Endothelial cell of umbilical vein (primary cell): ENCODE data around the gene RASSF3. TPM values are rescaled to one million over a fixed set of nuclear protein-coding genes. Genes with fewer than 3 reads are reported as not detected.

Experiments
- BruUV-seq: library from RNA; stranded (reverse); fragments of 400-500 nt; replicated peaks from 2 replicates; lab custom pipeline; 2021; lab: Mats Ljungman, UMichigan
- CTCF ChIA-PET: fragments of 300-600, 350-600 bp; sonication (Branson Sonifier 250); formaldehyde crosslinking; loops from one replicate; lab custom pipeline; 2021; ENCODE audit warnings: antibody characterized with exemption, inconsistent platforms; lab: Charles Lee
- POLR2A ChIA-PET: fragments of 300-600, 350-600 bp; sonication (Branson Sonifier 250); formaldehyde crosslinking; loops from one replicate; lab custom pipeline; 2021; ENCODE audit warnings: antibody characterized with exemption, inconsistent platforms; lab: Charles Lee
- DNase-seq: peaks from one replicate; pipeline ENCODE4 v3.0.0-alpha.2; 2011; ENCODE audit warnings: low read depth, low spot score
- FAIRE-seq: peaks from 2 replicates; lab custom pipeline; 2011; peaks lifted over from hg19 to GRCh38; lab: Jason Lieb, UNC
- H2AFZ ChIP-seq: 2 replicates; pipeline ENCODE4 v1.6.0; 2012; ENCODE audit warnings: low read depth, low read length, control low read depth, inconsistent platforms
- H3K27ac ChIP-seq: 2 replicates; pipeline ENCODE4 v1.5.1; 2011; ENCODE audit warnings: low read depth, mild to moderate bottlenecking, control low read depth, low read length, moderate library complexity; ENCODE audit not compliant: insufficient read depth
- H3K27me3 ChIP-seq, 2 experiments: 2 replicates each; pipeline versions ENCODE4 v1.6.0 to v1.6.1; 2011; ENCODE audit warnings: low read length in 2 of 2, mixed read lengths in 1 of 2; ENCODE audit not compliant: control insufficient read depth in 2 of 2, insufficient read depth in 2 of 2
- H3K36me3 ChIP-seq, 2 experiments: 2 replicates in 1 of 2; 3 replicates in 1 of 2; pipeline ENCODE4 v1.5.1; 2011; ENCODE audit warnings: low read length in 2 of 2, mild to moderate bottlenecking in 1 of 2, moderate library complexity in 1 of 2; ENCODE audit not compliant: control insufficient read depth in 2 of 2, insufficient read depth in 2 of 2; ENCODE audit errors: extremely low read depth in 1 of 2
- H3K4me1 ChIP-seq: 3 replicates; pipeline ENCODE4 v1.5.1; 2011; ENCODE audit warnings: mild to moderate bottlenecking, low read length; ENCODE audit not compliant: control insufficient read depth, insufficient read depth; ENCODE audit errors: extremely low read depth
- H3K4me2 ChIP-seq: 2 replicates; pipeline ENCODE4 v1.6.1; 2011; ENCODE audit warnings: low read length, control low read depth, mixed read lengths; ENCODE audit not compliant: insufficient read depth
- H3K4me3 ChIP-seq, 3 experiments: fragments of 200-600 bp in 1 of 3; sonication (generic), shearing (Covaris generic) in 1 of 3; replicated peaks in 1 of 3; 2 replicates each; pipeline ENCODE4 v1.5.1; 2011 to 2016; ENCODE audit warnings: control low read depth in 3 of 3, low read length in 3 of 3, mild to moderate bottlenecking in 2 of 3, inconsistent platforms in 1 of 3, low read depth in 1 of 3, moderate library complexity in 1 of 3; ENCODE audit not compliant: insufficient read depth in 1 of 3
- H3K79me2 ChIP-seq: 2 replicates; pipeline ENCODE4 v1.6.0; 2012; ENCODE audit warnings: low read length, inconsistent platforms; ENCODE audit not compliant: control insufficient read depth, insufficient read depth
- H3K9ac ChIP-seq: replicated peaks from 2 replicates; pipeline ENCODE3; 2011; ENCODE audit warnings: low read length, control low read depth; ENCODE audit not compliant: insufficient read depth; ENCODE audit errors: extremely low read depth
- H3K9me1 ChIP-seq: replicated peaks from 3 replicates; pipeline ENCODE4 v1.6.0; 2011; ENCODE audit warnings: mild to moderate bottlenecking, low read length; ENCODE audit not compliant: control insufficient read depth, insufficient read depth; ENCODE audit errors: extremely low read depth
- H3K9me3 ChIP-seq: replicated peaks from 2 replicates; pipeline ENCODE4 v1.5.1; 2012; ENCODE audit warnings: low read length, inconsistent platforms; ENCODE audit not compliant: control insufficient read depth, insufficient read depth
- H4K20me1 ChIP-seq: replicated peaks from 2 replicates; pipeline ENCODE3; 2011; ENCODE audit warnings: mild to moderate bottlenecking, low read length; ENCODE audit not compliant: control insufficient read depth, insufficient read depth; ENCODE audit errors: extremely low read depth
- CTCF ChIP-seq, 2 donors: IDR thresholded peaks; 1 replicate in 1 of 2; 2 replicates in 1 of 2; pipeline ENCODE4 v1.5.1; 2011; ENCODE audit warnings: low read length in 2 of 2, mild to moderate bottlenecking in 2 of 2, moderate library complexity in 2 of 2, control low read depth in 1 of 2, inconsistent platforms in 1 of 2, low read depth in 1 of 2; ENCODE audit not compliant: insufficient read depth in 1 of 2; ENCODE audit errors: extremely low read depth in 1 of 2
- EZH2 ChIP-seq: IDR thresholded peaks from 2 replicates; pipeline ENCODE4 v1.6.1; 2012; ENCODE audit warnings: borderline replicate concordance, low read depth, mild to moderate bottlenecking, moderate library complexity, low read length, inconsistent platforms; ENCODE audit not compliant: severe bottlenecking
- FOS ChIP-seq: IDR thresholded peaks from 2 replicates; pipeline ENCODE4 v1.6.1; 2011; ENCODE audit warnings: mild to moderate bottlenecking, low read length, moderate library complexity, borderline replicate concordance; ENCODE audit not compliant: insufficient read depth
- GATA2 ChIP-seq: IDR thresholded peaks from 2 replicates; pipeline ENCODE4 v1.7.0; 2011; ENCODE audit warnings: low read depth, mild to moderate bottlenecking, moderate library complexity, mixed read lengths, low read length; ENCODE audit not compliant: insufficient read length, insufficient read depth
- JUN ChIP-seq: IDR thresholded peaks from 2 replicates; pipeline ENCODE4 v1.6.1; 2011; ENCODE audit warnings: borderline replicate concordance, low read depth; ENCODE audit not compliant: insufficient read length, insufficient read depth
- MAX ChIP-seq: IDR thresholded peaks from 2 replicates; pipeline ENCODE4 v1.6.1; 2011; ENCODE audit not compliant: insufficient read depth, insufficient read length
- MYC ChIP-seq: IDR thresholded peaks from one replicate; pipeline ENCODE4 v1.6.1; 2011; ENCODE audit warnings: mild to moderate bottlenecking, low read depth, low read length
- POLR2AphosphoS5 ChIP-seq: IDR thresholded peaks from 2 replicates; pipeline ENCODE4 v1.6.1; 2012; ENCODE audit warnings: low read depth, mild to moderate bottlenecking, control low read depth, low read length, moderate library complexity; ENCODE audit not compliant: insufficient read depth
- dilution Hi-C: fragments of 300-500 bp; cut with MboI; formaldehyde crosslinking; loops from one replicate; pipeline ENCODE4 v1.15.0; 2019; ENCODE audit warnings: low sequenced_read_pairs; ENCODE audit not compliant: extremely low pct_ligation_motif_present
- intact Hi-C: fragments of 100-400 bp; cut with micrococcal nuclease; formaldehyde crosslinking; loops from one replicate; pipeline ENCODE4 v1.10.0; 2022
- polyA plus RNA-seq, 4 experiments: library from polyadenylated mRNA; depleted of rRNA in 3 of 4; stranded (reverse) in 3 of 4; unstranded in 1 of 4; fragments of >200 nt; gene quantifications; 2 replicates each; pipeline versions ENCODE4 v1.2.1 to v1.2.3, GENCODE V29; 2011 to 2012; ENCODE audit warnings: missing spikeins in 1 of 4
- total RNA-seq: library from RNA; stranded (reverse); gene quantifications from 2 replicates; pipeline ENCODE4 v1.2.3, GENCODE V29; 2021

RASSF3 gene
- total and polyA plus RNA-seq, 2 donors (not counting 3 experiments of a cell fraction or from before 2014, with no cell fraction given): 20.2 to 60.8 TPM

- FAIRE-seq (peak; percentile 28), DNase-seq (no peak)
- ChIA-PET CTCF (interaction anchor here (5.2 kb wide), 1 partner anchor 141 kb away, joined by 26 read pairs; no protein-coding TSS in a partner anchor), POLR2A (no interaction called here)
- H4K20me1 ChIP-seq: no peaks in the 10 kb centered on the region
- H3K4me2 ChIP-seq: no peak overlapping the region
- H3K9ac ChIP-seq: no peak overlapping the region
- intact Hi-C loops: no loop called here
- dilution Hi-C loops: no loop called here
- H3K9me3 ChIP-seq: no peaks in the 10 kb centered on the region
- H3K27ac ChIP-seq: no peak overlapping the region
- no peak overlapping the region for H3K4me3 ChIP-seq
- H3K9me1 ChIP-seq: no peaks in the 10 kb centered on the region
- peaks cover 28% of the 10 kb centered on the region for H3K79me2 ChIP-seq
- peaks cover 9 to 11% of the 10 kb centered on the region in 2 experiments for H3K36me3 ChIP-seq
- H3K4me1 ChIP-seq: peaks cover 2% of the 10 kb centered on the region
- no peaks in the 10 kb centered on the region for H3K27me3 ChIP-seq
- H2AFZ ChIP-seq: no peak overlapping the region
- TF ChIP-seq MYC (no peak), EZH2 (no peak), CTCF (IDR thresholded peaks at IDR 0.05; ENCODE audit: extremely low read depth in 1 of 2, insufficient read depth in 1 of 2, low read depth in 1 of 2, low read length in 2 of 2) (no peak), JUN (no peak), GATA2 (no peak), MAX (no peak), POLR2AphosphoS5 (no peak), FOS (no peak)
- BruUV-seq: no TSS peak
Observed at GRCh38 chr12:64691227-64691794, 81.0 kb downstream of the RASSF3 start.
